Ishikawa (cell line): ENCODE results near the gene NUMB.

Experiments used
- CREB1 ChIP-seq: IDR thresholded peaks from 2 replicates; pipeline ENCODE4 v1.6.1; 2012; ENCODE audit warnings: low read depth
- EGR1 ChIP-seq: IDR thresholded peaks from 2 replicates; pipeline ENCODE4 v1.6.1; 2012
- FOXM1 ChIP-seq: IDR thresholded peaks from 2 replicates; pipeline ENCODE4 v1.6.1; 2012; ENCODE audit warnings: low read depth, borderline replicate concordance
- NFIC ChIP-seq: IDR thresholded peaks from 2 replicates; pipeline ENCODE4 v1.6.1; 2012
- RAD21 ChIP-seq: IDR thresholded peaks from 2 replicates; pipeline ENCODE4 v1.6.1; 2012; ENCODE audit warnings: low read depth
- TAF1 ChIP-seq: IDR thresholded peaks from 2 replicates; pipeline ENCODE4 v1.6.1; 2012; ENCODE audit warnings: low read depth, mild to moderate bottlenecking
- TF ChIP-seq, protein P1 (sequence below): IDR thresholded peaks from 2 replicates; pipeline ENCODE4 v1.6.1; 2012
- TF ChIP-seq, protein P2 (sequence below): IDR thresholded peaks from 2 replicates; pipeline ENCODE4 v1.6.1; 2012; ENCODE audit warnings: low read depth, mild to moderate bottlenecking
- TF ChIP-seq, protein P3 (sequence below): IDR thresholded peaks from 2 replicates; pipeline ENCODE4 v1.6.1; 2012

DNA sequence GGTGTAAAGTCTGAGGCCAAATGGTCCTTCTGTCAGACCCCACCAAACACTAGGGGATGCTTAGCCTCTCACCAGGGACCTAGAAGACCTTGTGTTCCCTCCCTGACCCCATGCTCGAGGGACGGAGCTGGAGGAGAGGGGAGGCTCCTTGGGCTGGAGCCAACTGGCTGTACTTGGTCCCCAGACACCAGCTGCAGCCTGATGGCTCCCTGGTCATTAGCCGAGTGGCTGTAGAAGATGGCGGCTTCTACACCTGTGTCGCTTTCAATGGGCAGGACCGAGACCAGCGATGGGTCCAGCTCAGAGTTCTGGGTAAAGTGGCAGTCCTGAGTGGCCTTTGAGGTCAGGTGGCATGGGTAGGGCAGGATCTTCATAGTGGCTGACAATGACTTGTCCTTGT lies 192.0 kb downstream of the NUMB start:
- TF ChIP-seq FOXM1 (no peak), TAF1 (no peak), NFIC (no peak), EGR1 (no peak), RAD21 (no peak), CREB1 (no peak)
- TF ChIP-seq, protein P1, sequence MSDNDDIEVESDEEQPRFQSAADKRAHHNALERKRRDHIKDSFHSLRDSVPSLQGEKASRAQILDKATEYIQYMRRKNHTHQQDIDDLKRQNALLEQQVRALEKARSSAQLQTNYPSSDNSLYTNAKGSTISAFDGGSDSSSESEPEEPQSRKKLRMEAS, result no peak
- TF ChIP-seq, protein P2, sequence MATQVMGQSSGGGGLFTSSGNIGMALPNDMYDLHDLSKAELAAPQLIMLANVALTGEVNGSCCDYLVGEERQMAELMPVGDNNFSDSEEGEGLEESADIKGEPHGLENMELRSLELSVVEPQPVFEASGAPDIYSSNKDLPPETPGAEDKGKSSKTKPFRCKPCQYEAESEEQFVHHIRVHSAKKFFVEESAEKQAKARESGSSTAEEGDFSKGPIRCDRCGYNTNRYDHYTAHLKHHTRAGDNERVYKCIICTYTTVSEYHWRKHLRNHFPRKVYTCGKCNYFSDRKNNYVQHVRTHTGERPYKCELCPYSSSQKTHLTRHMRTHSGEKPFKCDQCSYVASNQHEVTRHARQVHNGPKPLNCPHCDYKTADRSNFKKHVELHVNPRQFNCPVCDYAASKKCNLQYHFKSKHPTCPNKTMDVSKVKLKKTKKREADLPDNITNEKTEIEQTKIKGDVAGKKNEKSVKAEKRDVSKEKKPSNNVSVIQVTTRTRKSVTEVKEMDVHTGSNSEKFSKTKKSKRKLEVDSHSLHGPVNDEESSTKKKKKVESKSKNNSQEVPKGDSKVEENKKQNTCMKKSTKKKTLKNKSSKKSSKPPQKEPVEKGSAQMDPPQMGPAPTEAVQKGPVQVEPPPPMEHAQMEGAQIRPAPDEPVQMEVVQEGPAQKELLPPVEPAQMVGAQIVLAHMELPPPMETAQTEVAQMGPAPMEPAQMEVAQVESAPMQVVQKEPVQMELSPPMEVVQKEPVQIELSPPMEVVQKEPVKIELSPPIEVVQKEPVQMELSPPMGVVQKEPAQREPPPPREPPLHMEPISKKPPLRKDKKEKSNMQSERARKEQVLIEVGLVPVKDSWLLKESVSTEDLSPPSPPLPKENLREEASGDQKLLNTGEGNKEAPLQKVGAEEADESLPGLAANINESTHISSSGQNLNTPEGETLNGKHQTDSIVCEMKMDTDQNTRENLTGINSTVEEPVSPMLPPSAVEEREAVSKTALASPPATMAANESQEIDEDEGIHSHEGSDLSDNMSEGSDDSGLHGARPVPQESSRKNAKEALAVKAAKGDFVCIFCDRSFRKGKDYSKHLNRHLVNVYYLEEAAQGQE, result no peak
- TF ChIP-seq, protein P3, sequence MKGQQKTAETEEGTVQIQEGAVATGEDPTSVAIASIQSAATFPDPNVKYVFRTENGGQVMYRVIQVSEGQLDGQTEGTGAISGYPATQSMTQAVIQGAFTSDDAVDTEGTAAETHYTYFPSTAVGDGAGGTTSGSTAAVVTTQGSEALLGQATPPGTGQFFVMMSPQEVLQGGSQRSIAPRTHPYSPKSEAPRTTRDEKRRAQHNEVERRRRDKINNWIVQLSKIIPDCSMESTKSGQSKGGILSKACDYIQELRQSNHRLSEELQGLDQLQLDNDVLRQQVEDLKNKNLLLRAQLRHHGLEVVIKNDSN, result no peak
